GM18519 (cell line): ENCODE results near the gene EPHB1.
"Not testable (repeated sequence)": the region's sequence is repeated elsewhere in the genome, so short reads cannot be mapped to it uniquely, and the experiment has no call there.

Experiments
- ATAC-seq: cut with Tn5 transposase; IDR thresholded peaks from one replicate; pipeline ENCODE4 v1.9.1; 2021; ENCODE audit warnings: mild to moderate bottlenecking, moderate library complexity; ENCODE audit not compliant: unreplicated experiment, low FRiP score

The EPHB1 gene

GRCh38 chr3:135226057-135226456 is 431.0 kb downstream of the EPHB1 start:
- ATAC-seq = peak; percentile 59

- ATAC-seq = no peak
Measured at GRCh38 chr3:135228201-135228600, 433.1 kb downstream of the EPHB1 start.

- ATAC-seq = no peak
Measured at GRCh38 chr3:135229018-135229495, 434.0 kb downstream of the EPHB1 start.

GRCh38 chr3:135231737-135232136 is 436.7 kb downstream of the EPHB1 start:
- no peak for ATAC-seq

- no peak for ATAC-seq
Measured at GRCh38 chr3:135232226-135232625, 437.2 kb downstream of the EPHB1 start.

GRCh38 chr3:135233476-135233875 is 438.4 kb downstream of the EPHB1 start:
- not testable (repeated sequence) for ATAC-seq

GRCh38 chr3:135235541-135235940 is 440.5 kb downstream of the EPHB1 start:
- ATAC-seq = no peak

- no peak for ATAC-seq
Measured at GRCh38 chr3:135237371-135238143, 442.5 kb downstream of the EPHB1 start.

- no peak for ATAC-seq
Measured at GRCh38 chr3:135238236-135238830, 443.3 kb downstream of the EPHB1 start.

- ATAC-seq = no peak
Measured at GRCh38 chr3:135238871-135239614, 444.0 kb downstream of the EPHB1 start.

GRCh38 chr3:135239615-135239884 is 444.5 kb downstream of the EPHB1 start:
- no peak for ATAC-seq

- ATAC-seq = no peak
Measured at GRCh38 chr3:135240426-135240825, 445.4 kb downstream of the EPHB1 start.

- no peak for ATAC-seq
Measured at GRCh38 chr3:135242285-135242684, 447.2 kb downstream of the EPHB1 start.

GRCh38 chr3:135243616-135244015 is 448.6 kb downstream of the EPHB1 start:
- ATAC-seq = no peak

GRCh38 chr3:135246027-135246426 is 451.0 kb downstream of the EPHB1 start:
- no peak for ATAC-seq

- no peak for ATAC-seq
Measured at GRCh38 chr3:135248213-135248612, 453.2 kb downstream of the EPHB1 start.

GRCh38 chr3:135249186-135249585 is 454.1 kb downstream of the EPHB1 start:
- ATAC-seq = no peak

GRCh38 chr3:135258916-135259315 is 463.9 kb downstream of the EPHB1 start:
- no peak for ATAC-seq

GRCh38 chr3:135260025-135260424 is 465.0 kb downstream of the EPHB1 start:
- ATAC-seq = no peak

- no peak for ATAC-seq
Measured at GRCh38 chr3:135261214-135261775, 466.2 kb downstream of the EPHB1 start.

- no peak for ATAC-seq
Measured at GRCh38 chr3:135261916-135262315, 466.9 kb downstream of the EPHB1 start.
